ENCODE results near the gene CELF5. TPM values are rescaled to one million over a fixed set of nuclear protein-coding genes. Genes with fewer than 3 reads are reported as not detected.
A peak's percentile ranks its signal among the peaks of the same experiment; 100 is the strongest.
"Not testable (repeated sequence)": the region's sequence is repeated elsewhere in the genome, so short reads cannot be mapped to it uniquely, and the experiment has no call there.

Gene CELF5
- total and polyA plus RNA-seq, 9 of the 15 experiments (the other 6 are each of a cell fraction or from before 2014, with no cell fraction given): 0.01 to 0.56 (median 0.22) TPM

DNA sequence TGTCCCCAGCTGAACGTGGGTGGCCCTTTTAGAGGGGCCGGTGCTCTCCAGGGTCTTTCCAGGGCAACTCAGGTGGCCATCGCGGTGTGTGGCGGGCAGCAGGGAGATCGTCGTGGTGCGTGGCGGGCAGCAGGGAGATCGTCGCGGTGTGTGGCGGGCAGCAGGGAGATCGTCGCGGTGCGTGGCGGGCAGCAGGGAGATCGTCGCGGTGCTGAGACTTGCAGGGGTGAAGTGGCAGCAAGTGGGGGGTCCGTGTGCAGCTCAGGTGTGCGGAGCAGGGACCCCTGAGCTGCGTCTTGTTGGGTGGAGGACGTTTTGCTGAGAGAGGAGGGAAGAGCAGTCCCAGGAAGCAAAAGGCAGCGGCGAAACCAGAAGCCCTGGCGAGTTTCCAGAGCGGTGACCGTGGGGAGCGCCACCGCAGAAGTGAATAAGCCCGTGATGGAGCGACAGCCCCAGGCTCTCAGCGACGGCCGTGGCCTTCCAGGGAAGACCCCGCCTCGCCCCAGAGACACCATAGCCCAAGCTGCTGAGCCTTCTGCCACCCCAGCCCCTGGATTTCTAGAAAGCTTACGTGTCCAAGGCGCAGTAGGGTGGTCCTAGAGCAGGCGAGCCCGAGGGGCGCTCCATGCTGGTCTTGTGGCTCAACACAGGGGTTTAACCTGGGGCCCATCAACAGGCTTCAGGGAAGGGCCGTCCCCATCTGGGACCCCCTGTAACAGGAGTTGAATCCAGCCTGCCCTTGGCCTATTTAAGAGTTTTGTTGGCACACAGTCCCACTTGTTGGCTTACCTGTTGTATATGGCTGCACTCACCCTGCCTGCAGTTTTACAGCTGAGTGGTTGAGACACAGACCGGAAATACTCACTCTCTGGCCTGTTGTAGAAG lies 33.3 kb upstream of the CELF5 start (continued):
- TF ChIP-seq, protein P1, sequence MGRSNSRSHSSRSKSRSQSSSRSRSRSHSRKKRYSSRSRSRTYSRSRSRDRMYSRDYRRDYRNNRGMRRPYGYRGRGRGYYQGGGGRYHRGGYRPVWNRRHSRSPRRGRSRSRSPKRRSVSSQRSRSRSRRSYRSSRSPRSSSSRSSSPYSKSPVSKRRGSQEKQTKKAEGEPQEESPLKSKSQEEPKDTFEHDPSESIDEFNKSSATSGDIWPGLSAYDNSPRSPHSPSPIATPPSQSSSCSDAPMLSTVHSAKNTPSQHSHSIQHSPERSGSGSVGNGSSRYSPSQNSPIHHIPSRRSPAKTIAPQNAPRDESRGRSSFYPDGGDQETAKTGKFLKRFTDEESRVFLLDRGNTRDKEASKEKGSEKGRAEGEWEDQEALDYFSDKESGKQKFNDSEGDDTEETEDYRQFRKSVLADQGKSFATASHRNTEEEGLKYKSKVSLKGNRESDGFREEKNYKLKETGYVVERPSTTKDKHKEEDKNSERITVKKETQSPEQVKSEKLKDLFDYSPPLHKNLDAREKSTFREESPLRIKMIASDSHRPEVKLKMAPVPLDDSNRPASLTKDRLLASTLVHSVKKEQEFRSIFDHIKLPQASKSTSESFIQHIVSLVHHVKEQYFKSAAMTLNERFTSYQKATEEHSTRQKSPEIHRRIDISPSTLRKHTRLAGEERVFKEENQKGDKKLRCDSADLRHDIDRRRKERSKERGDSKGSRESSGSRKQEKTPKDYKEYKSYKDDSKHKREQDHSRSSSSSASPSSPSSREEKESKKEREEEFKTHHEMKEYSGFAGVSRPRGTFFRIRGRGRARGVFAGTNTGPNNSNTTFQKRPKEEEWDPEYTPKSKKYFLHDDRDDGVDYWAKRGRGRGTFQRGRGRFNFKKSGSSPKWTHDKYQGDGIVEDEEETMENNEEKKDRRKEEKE (IDR thresholded peaks at IDR 0.05; ENCODE audit: borderline replicate concordance in 1 of 2, control insufficient read depth in 1 of 2, low read depth in 2 of 2, low read length in 1 of 2): no peak
- TF ChIP-seq HOXB6 (CRISPR knock-in tag; IDR thresholded peaks at IDR 0.05; ENCODE audit: borderline replicate concordance) (no peak), E2F3 (CRISPR knock-in tag; IDR thresholded peaks at IDR 0.05) (no peak), NBN (IDR thresholded peaks at IDR 0.05; ENCODE audit: low read depth) (no peak), PHB (CRISPR knock-in tag; IDR thresholded peaks at IDR 0.05) (no peak), NFIC (IDR thresholded peaks at IDR 0.05) (peak; percentile 49; the same call in 1 of the 2 replicates), SMARCE1 (IDR thresholded peaks at IDR 0.05) (no peak)

DNA sequence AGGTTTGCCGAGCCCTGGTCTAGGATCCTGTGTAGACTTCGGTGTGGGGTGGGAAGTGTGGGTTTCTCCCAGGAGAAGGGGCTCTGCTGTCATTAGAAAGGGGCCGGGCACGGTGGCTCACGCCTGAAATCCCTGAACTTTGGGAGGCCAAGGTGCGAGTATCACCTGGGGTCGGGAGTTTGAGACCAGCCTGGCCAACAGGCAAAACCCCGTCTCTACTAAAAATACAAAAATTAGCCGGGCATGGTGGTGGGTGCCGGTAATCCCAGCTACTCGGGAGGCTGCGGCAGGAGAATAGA lies 32.7 kb upstream of the CELF5 start:
- H3K4me3 ChIP-seq; DNase-seq (ENCODE audit: extremely low read depth in 1 of 4, low spot score in 3 of 4); H3K4me2 ChIP-seq (ENCODE audit: insufficient read depth, low read length); H3K27me3 ChIP-seq (ENCODE audit: control insufficient read depth in 2 of 2, insufficient read depth in 2 of 2, low read length in 2 of 2); intact Hi-C loops (cut with micrococcal nuclease); BruUV-seq (replicated peaks); H3K9me1 ChIP-seq (ENCODE audit: control insufficient read depth, insufficient read depth, low read length); H3K27ac ChIP-seq (ENCODE audit: extremely low read depth, low read depth, low read length); CTCF ChIA-PET (ENCODE audit: low intra/inter-chr PET ratio); H3K9me3 ChIP-seq (replicated peaks; ENCODE audit: control insufficient read depth, insufficient read depth, low read depth, low read length); FAIRE-seq; in situ Hi-C loops (cut with MboI); ATAC-seq; H2AFZ ChIP-seq (ENCODE audit: low read depth, low read length): not testable (repeated sequence)
- Histone ChIP-seq H3K9ac (ENCODE audit: insufficient read depth in 1 of 2, low read depth in 2 of 2, low read length in 2 of 2) (peak overlapping the region in 1 of 2 experiments; percentile 47; a peak in 2 of 4 replicates), H4K20me1 (replicated peaks; ENCODE audit: control insufficient read depth, insufficient read depth, low read length) (peaks cover 30% of the 10 kb centered on the region; the same call in 1 of the 2 replicates), H3K4me1 (replicated peaks in 1 of 2; ENCODE audit: control insufficient read depth in 2 of 2, insufficient read depth in 2 of 2, low read length in 2 of 2) (peaks cover 21 to 95% of the 10 kb centered on the region in 2 experiments), H3K36me3 (ENCODE audit: control insufficient read depth, insufficient read depth, low read length) (peaks cover 83% of the 10 kb centered on the region; the same call in 2 of the 3 replicates), H3K79me2 (ENCODE audit: control insufficient read depth, insufficient read depth, low read length) (peaks cover 82% of the 10 kb centered on the region)
- 90% methylated on average over 8 of the region's 12 CpGs for WGBS (ENCODE audit: insufficient coverage, low coverage, missing lambda C conversion rate)
- POLR2A ChIA-PET: interaction anchor here (1.2 kb wide), 1 partner anchor 12 kb away, joined by 4 read pairs; no protein-coding TSS in a partner anchor

Data from K562 (cell line).